B cell (primary cell): ENCODE data around the gene CMC1. TPM values are rescaled to one million over a fixed set of nuclear protein-coding genes. Genes with fewer than 3 reads are reported as not detected.

Source experiments
- ATAC-seq: fragments of 200-7000 bp; cut with Tn5 transposase; one replicate; pipeline ENCODE4 v1.10.0; 2021; ENCODE audit warnings: low read depth, mild to moderate bottlenecking, moderate number of reproducible peaks, moderate library complexity
- CTCF ChIA-PET: fragments of 350-600 bp; sonication (Branson Sonifier 250); formaldehyde crosslinking; loops from one replicate; lab custom pipeline; 2021; ENCODE audit warnings: antibody characterized with exemption, inconsistent platforms; lab: Charles Lee
- POLR2A ChIA-PET: fragments of 350-600 bp; sonication (Branson Sonifier 250); formaldehyde crosslinking; loops from one replicate; lab custom pipeline; 2021; ENCODE audit warnings: antibody characterized with exemption; lab: Charles Lee
- DNase-seq: peaks from one replicate; pipeline ENCODE4 v3.0.0; 2013
- H2AFZ ChIP-seq: 2 replicates; pipeline ENCODE4 v1.6.1; 2012; ENCODE audit warnings: mild to moderate bottlenecking, low read depth, low read length; ENCODE audit not compliant: insufficient read depth, poor library complexity, severe bottlenecking
- H3K27ac ChIP-seq, 2 donors: 1 replicate in 1 of 2; 2 replicates in 1 of 2; pipeline ENCODE4 v1.5.1; 2012 to 2013; ENCODE audit warnings: low read length in 2 of 2, mild to moderate bottlenecking in 2 of 2, moderate library complexity in 1 of 2
- H3K27me3 ChIP-seq, 4 experiments: fragments of 200-600 bp in 1 of 4; sonication (generic) in 1 of 4; replicated peaks in 1 of 4; 1 replicate in 2 of 4; 2 replicates in 2 of 4; pipeline versions ENCODE4 v1.6.1 to v1.7.0; 2013 to 2016; ENCODE audit warnings: low read length in 3 of 4, mild to moderate bottlenecking in 2 of 4, mixed read lengths in 1 of 4, moderate library complexity in 1 of 4; ENCODE audit not compliant: insufficient read depth in 4 of 4, control insufficient read depth in 3 of 4; ENCODE audit errors: control extremely low read depth in 1 of 4
- H3K36me3 ChIP-seq, 2 experiments: replicated peaks in 1 of 2; 1 replicate in 1 of 2; 2 replicates in 1 of 2; pipeline versions ENCODE4 v1.6.1 to v1.7.1; 2013; ENCODE audit warnings: low read length in 1 of 2; ENCODE audit not compliant: insufficient read depth in 2 of 2, control insufficient read depth in 1 of 2; ENCODE audit errors: control extremely low read depth in 1 of 2, extremely low read depth in 1 of 2
- H3K4me1 ChIP-seq, 2 donors: fragments of 200-600 bp in 1 of 2; sonication (generic) in 1 of 2; 1 replicate in 1 of 2; 2 replicates in 1 of 2; pipeline versions ENCODE4 v1.5.1 to v1.6.1; 2013 to 2017; ENCODE audit warnings: low read length in 2 of 2; ENCODE audit not compliant: control insufficient read depth in 2 of 2, insufficient read depth in 2 of 2
- H3K4me2 ChIP-seq: replicated peaks from 2 replicates; pipeline ENCODE3; 2012; ENCODE audit warnings: mild to moderate bottlenecking, low read depth, low read length; ENCODE audit not compliant: poor library complexity, severe bottlenecking
- H3K4me3 ChIP-seq, 5 experiments: fragments of 200-600 bp in 1 of 5; sonication (generic) in 1 of 5; 1 replicate in 3 of 5; 2 replicates in 2 of 5; pipeline versions ENCODE4 v1.5.1 to v1.7.0; 2011 to 2016; ENCODE audit warnings: low read length in 4 of 5, mild to moderate bottlenecking in 4 of 5, low read depth in 2 of 5, control low read depth in 1 of 5, moderate library complexity in 1 of 5; ENCODE audit not compliant: insufficient read depth in 1 of 5; ENCODE audit errors: control extremely low read depth in 1 of 5, extremely low read depth in 1 of 5
- H3K79me2 ChIP-seq: fragments of 200-600 bp; sonication (generic); one replicate; pipeline ENCODE4 v1.6.0; 2016; ENCODE audit warnings: low read length; ENCODE audit not compliant: control insufficient read depth, insufficient read depth
- H3K9ac ChIP-seq: fragments of 200-600 bp; sonication (generic); 2 replicates; pipeline ENCODE4 v1.6.1; 2017; ENCODE audit warnings: mild to moderate bottlenecking, low read length, moderate library complexity
- H3K9me3 ChIP-seq, 3 donors: one replicate each; pipeline versions ENCODE4 v1.6.1 to v1.7.1; 2013; ENCODE audit warnings: low read length in 2 of 3; ENCODE audit not compliant: control insufficient read depth in 2 of 3, insufficient read depth in 1 of 3; ENCODE audit errors: control extremely low read depth in 1 of 3
- H4K20me1 ChIP-seq: 2 replicates; pipeline ENCODE4 v1.6.0; 2012; ENCODE audit warnings: mild to moderate bottlenecking, low read length; ENCODE audit not compliant: insufficient read depth, control insufficient read depth, poor library complexity, severe bottlenecking
- H3K27ac Mint-ChIP-seq: one replicate; pipeline ENCODE4 v1.8.0; 2021; ENCODE audit warnings: mixed read lengths
- H3K27me3 Mint-ChIP-seq: one replicate; pipeline ENCODE4 v1.8.0; 2021; ENCODE audit warnings: mixed read lengths
- H3K4me1 Mint-ChIP-seq: one replicate; pipeline ENCODE4 v1.8.0; 2021; ENCODE audit warnings: mixed read lengths
- H3K4me3 Mint-ChIP-seq: one replicate; pipeline ENCODE4 v1.8.0; 2021; ENCODE audit warnings: mixed read lengths
- H3K9me3 Mint-ChIP-seq: one replicate; pipeline ENCODE4 v1.8.0; 2022; ENCODE audit warnings: mixed read lengths; ENCODE audit not compliant: insufficient read depth
- EZH2 ChIP-seq: IDR thresholded peaks from 2 replicates; pipeline ENCODE4 v1.6.1; 2012; ENCODE audit warnings: borderline replicate concordance, low read depth, mild to moderate bottlenecking, moderate library complexity, low read length; ENCODE audit not compliant: insufficient read depth, poor library complexity, severe bottlenecking
- WGBS: methylation state at CpG from one replicate; pipeline ENCODE4 v1.1.5; 2013; ENCODE audit warnings: missing lambda C conversion rate; ENCODE audit not compliant: insufficient coverage; 5-methylcytosine and 5-hydroxymethylcytosine counted together
- intact Hi-C: fragments of 100-400 bp; cut with micrococcal nuclease; formaldehyde crosslinking; loops from one replicate; pipeline ENCODE4 v1.10.0; 2022
- polyA plus RNA-seq: library from polyadenylated mRNA; depleted of rRNA; stranded (reverse); fragments of >200 nt; gene quantifications from 2 replicates; pipeline ENCODE4 v1.2.3, GENCODE V29; 2012
- total RNA-seq, 2 donors: library from RNA; stranded (reverse); fragments of 120-200 nt in 1 of 2; gene quantifications; 1 replicate in 1 of 2; 2 replicates in 1 of 2; pipeline versions ENCODE4 v1.2.3 to v1.2.4, GENCODE V29; 2013 to 2022
- TF ChIP-seq, protein P1 (sequence below): fragments of 200-600 bp; IDR thresholded peaks from one replicate; pipeline ENCODE4 v1.8.0; 2022; ENCODE audit warnings: antibody characterized with exemption, mild to moderate bottlenecking

The CMC1 gene
- total and polyA plus RNA-seq, 2 donors (not counting 1 experiment from before 2014, with no cell fraction given): 6.7 to 14.5 TPM

- no peak overlapping the region for H3K4me3 ChIP-seq
- no peaks in the 10 kb centered on the region for H3K27me3 ChIP-seq
- H3K27ac ChIP-seq: peak overlapping the region in 1 of 2 donors; percentile 12
- DNase-seq: no peak
- TF ChIP-seq, protein P1, sequence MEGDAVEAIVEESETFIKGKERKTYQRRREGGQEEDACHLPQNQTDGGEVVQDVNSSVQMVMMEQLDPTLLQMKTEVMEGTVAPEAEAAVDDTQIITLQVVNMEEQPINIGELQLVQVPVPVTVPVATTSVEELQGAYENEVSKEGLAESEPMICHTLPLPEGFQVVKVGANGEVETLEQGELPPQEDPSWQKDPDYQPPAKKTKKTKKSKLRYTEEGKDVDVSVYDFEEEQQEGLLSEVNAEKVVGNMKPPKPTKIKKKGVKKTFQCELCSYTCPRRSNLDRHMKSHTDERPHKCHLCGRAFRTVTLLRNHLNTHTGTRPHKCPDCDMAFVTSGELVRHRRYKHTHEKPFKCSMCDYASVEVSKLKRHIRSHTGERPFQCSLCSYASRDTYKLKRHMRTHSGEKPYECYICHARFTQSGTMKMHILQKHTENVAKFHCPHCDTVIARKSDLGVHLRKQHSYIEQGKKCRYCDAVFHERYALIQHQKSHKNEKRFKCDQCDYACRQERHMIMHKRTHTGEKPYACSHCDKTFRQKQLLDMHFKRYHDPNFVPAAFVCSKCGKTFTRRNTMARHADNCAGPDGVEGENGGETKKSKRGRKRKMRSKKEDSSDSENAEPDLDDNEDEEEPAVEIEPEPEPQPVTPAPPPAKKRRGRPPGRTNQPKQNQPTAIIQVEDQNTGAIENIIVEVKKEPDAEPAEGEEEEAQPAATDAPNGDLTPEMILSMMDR: no peak
- TF ChIP-seq EZH2: no peak
- intact Hi-C loops: no loop called here
- H2AFZ ChIP-seq: no peak overlapping the region
- no peak for ATAC-seq
- whole genome bisulfite sequencing: 67% methylated on average over 1 of the region's 3 CpGs
- no peaks in the 10 kb centered on the region for H3K36me3 ChIP-seq
- peaks cover 56% of the 10 kb centered on the region for H3K4me1 Mint-ChIP-seq
- H3K9me3 Mint-ChIP-seq: no peaks in the 10 kb centered on the region
- no peak overlapping the region for H3K27ac Mint-ChIP-seq
- peaks cover 4% of the 10 kb centered on the region for H4K20me1 ChIP-seq
- peaks cover 17 to 22% of the 10 kb centered on the region in 2 donors for H3K4me1 ChIP-seq
- H3K79me2 ChIP-seq: peaks cover 49% of the 10 kb centered on the region
- no peaks in the 10 kb centered on the region for H3K27me3 Mint-ChIP-seq
- no peak overlapping the region for H3K4me2 ChIP-seq
- H3K9ac ChIP-seq: no peak overlapping the region
- ChIA-PET CTCF (no interaction called here), POLR2A (no interaction called here)
- H3K9me3 ChIP-seq: no peaks in the 10 kb centered on the region
- H3K4me3 Mint-ChIP-seq: peak overlapping the region; percentile 11
Observed at GRCh38 chr3:28243424-28244106, 2.1 kb downstream of the CMC1 start.

- Mint-ChIP-seq H3K9me3 (no peaks in the 10 kb centered on the region), H3K27ac (no peak overlapping the region), H3K4me3 (no peak overlapping the region), H3K27me3 (no peaks in the 10 kb centered on the region), H3K4me1 (peaks cover 63% of the 10 kb centered on the region)
- Histone ChIP-seq H3K4me1 (peaks cover 17 to 22% of the 10 kb centered on the region in 2 donors), H3K9ac (no peak overlapping the region), H3K79me2 (peaks cover 55% of the 10 kb centered on the region), H3K9me3 (no peaks in the 10 kb centered on the region), H3K4me2 (no peak overlapping the region), H2AFZ (no peak overlapping the region), H4K20me1 (peaks cover 4% of the 10 kb centered on the region), H3K4me3 (no peak overlapping the region), H3K27ac (no peak overlapping the region), H3K36me3 (no peaks in the 10 kb centered on the region), H3K27me3 (no peaks in the 10 kb centered on the region)
- POLR2A ChIA-PET: no interaction called here
- DNase-seq (no peak), ATAC-seq (no peak)
- intact Hi-C loops: no loop called here
- CTCF ChIA-PET: no interaction called here
- 97% methylated on average over 6 of the region's 8 CpGs for WGBS
- no peak for TF ChIP-seq EZH2
- TF ChIP-seq, protein P1: no peak
Observed at GRCh38 chr3:28244491-28244890, 3.1 kb downstream of the CMC1 start.
